Lung (tissue), 12 donors: ENCODE results near the gene TMEM60. TPM values are rescaled to one million over a fixed set of nuclear protein-coding genes. Genes with fewer than 3 reads are reported as not detected.

Experiments used
- ATAC-seq: fragments of 200-7000 bp; cut with Tn5 transposase; one replicate; pipeline ENCODE4 v1.9.1; 2020; ENCODE audit warnings: moderate number of reproducible peaks; ENCODE audit not compliant: insufficient read depth, low FRiP score
- DNase-seq, 3 donors: peaks; one replicate each; pipeline ENCODE4 v3.0.0-alpha.2; 2013 to 2017
- H3K27ac ChIP-seq, 2 donors: one replicate each; pipeline ENCODE4 v1.5.1; 2013; ENCODE audit warnings: mild to moderate bottlenecking in 2 of 2, moderate library complexity in 2 of 2, control low read depth in 1 of 2, inconsistent platforms in 1 of 2, low read depth in 1 of 2, low read length in 1 of 2
- H3K27me3 ChIP-seq, 3 donors: one replicate each; pipeline ENCODE4 v1.5.1; 2013; ENCODE audit warnings: low read length in 2 of 3; ENCODE audit not compliant: control insufficient read depth in 3 of 3, insufficient read depth in 3 of 3
- H3K36me3 ChIP-seq, 4 donors: one replicate each; pipeline ENCODE4 v1.5.1; 2013; ENCODE audit warnings: low read length in 4 of 4, mild to moderate bottlenecking in 1 of 4, moderate library complexity in 1 of 4; ENCODE audit not compliant: control insufficient read depth in 4 of 4, insufficient read depth in 4 of 4
- H3K4me1 ChIP-seq, 5 donors: one replicate each; pipeline ENCODE4 v1.5.1; 2013; ENCODE audit warnings: low read length in 5 of 5, mild to moderate bottlenecking in 2 of 5, moderate library complexity in 1 of 5; ENCODE audit not compliant: control insufficient read depth in 5 of 5, insufficient read depth in 5 of 5
- H3K4me3 ChIP-seq: one replicate; pipeline ENCODE4 v1.5.1; 2013; ENCODE audit warnings: mild to moderate bottlenecking, control low read depth, moderate library complexity
- H3K9ac ChIP-seq, 2 donors: one replicate each; pipeline ENCODE4 v1.5.1; 2013; ENCODE audit warnings: low read length in 2 of 2, control low read depth in 1 of 2; ENCODE audit not compliant: insufficient read depth in 1 of 2
- H3K9me3 ChIP-seq, 4 donors: one replicate each; pipeline ENCODE4 v1.5.1; 2013; ENCODE audit warnings: low read length in 3 of 4, mild to moderate bottlenecking in 1 of 4, moderate library complexity in 1 of 4; ENCODE audit not compliant: control insufficient read depth in 4 of 4, insufficient read depth in 3 of 4
- WGBS, 2 donors: extraction: QIAGEN DNeasy Blood & Tissue Kit; methylation state at CpG; one replicate each; pipeline ENCODE4 v1.1.7; 2013; 5-methylcytosine and 5-hydroxymethylcytosine counted together
- polyA plus RNA-seq, 2 donors: library from polyadenylated mRNA; stranded (reverse); fragments of 200-250 nt; gene quantifications; one replicate each; pipeline ENCODE4 v1.2.1, GENCODE V29; 2013
- total RNA-seq, 2 donors: library from RNA; depleted of rRNA in 1 of 2; stranded (reverse); fragments of >200 nt in 1 of 2; gene quantifications; one replicate each; pipeline ENCODE4 v1.2.1, GENCODE V29; 2014 to 2021
- TF ChIP-seq, protein P1 (sequence below): IDR thresholded peaks from 2 replicates; pipeline ENCODE4 v1.5.1; 2012; ENCODE audit warnings: mild to moderate bottlenecking; ENCODE audit errors: control extremely low read depth, extremely low read depth
- donor health status: control.
- donor health status: control.
- donor health status: Bipolar disorder and iron deficiency.
- donor health status: healthy.
- donor health status: DM: yes; HTN: yes; CAD: no.

TMEM60 gene
- total and polyA plus RNA-seq, 4 donors: 12.2 to 46.4 (median 19.6) TPM

DNA sequence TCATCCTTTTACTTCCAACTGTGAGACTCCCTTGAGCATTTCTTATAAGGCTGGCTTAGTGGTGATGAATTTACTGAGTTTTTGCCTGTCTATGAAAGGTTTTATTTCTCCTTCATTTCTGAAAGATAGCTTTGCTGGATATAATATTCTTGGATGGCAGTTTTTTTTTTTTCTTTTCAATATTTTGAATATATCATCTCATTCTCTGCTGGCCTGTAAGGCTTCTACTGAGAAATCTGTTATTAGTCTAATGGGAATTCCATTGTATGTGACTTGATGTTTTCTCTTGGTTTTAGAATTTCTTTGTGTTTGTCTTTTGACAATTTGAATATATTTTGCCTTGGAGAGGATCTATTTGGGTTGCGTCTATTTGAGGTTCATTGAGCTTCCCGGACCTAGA is 22.7 kb upstream of the TMEM60 start:
- TF ChIP-seq, protein P1, sequence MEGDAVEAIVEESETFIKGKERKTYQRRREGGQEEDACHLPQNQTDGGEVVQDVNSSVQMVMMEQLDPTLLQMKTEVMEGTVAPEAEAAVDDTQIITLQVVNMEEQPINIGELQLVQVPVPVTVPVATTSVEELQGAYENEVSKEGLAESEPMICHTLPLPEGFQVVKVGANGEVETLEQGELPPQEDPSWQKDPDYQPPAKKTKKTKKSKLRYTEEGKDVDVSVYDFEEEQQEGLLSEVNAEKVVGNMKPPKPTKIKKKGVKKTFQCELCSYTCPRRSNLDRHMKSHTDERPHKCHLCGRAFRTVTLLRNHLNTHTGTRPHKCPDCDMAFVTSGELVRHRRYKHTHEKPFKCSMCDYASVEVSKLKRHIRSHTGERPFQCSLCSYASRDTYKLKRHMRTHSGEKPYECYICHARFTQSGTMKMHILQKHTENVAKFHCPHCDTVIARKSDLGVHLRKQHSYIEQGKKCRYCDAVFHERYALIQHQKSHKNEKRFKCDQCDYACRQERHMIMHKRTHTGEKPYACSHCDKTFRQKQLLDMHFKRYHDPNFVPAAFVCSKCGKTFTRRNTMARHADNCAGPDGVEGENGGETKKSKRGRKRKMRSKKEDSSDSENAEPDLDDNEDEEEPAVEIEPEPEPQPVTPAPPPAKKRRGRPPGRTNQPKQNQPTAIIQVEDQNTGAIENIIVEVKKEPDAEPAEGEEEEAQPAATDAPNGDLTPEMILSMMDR: no peak
- H3K4me3 ChIP-seq: no peak overlapping the region
- ATAC-seq (no peak), DNase-seq (no peak)
- no peaks in the 10 kb centered on the region for H3K27me3 ChIP-seq
- H3K9ac ChIP-seq: no peak overlapping the region
- no peak overlapping the region for H3K27ac ChIP-seq
- peaks cover 3 to 28% (median 12%) of the 10 kb centered on the region in 4 donors for H3K9me3 ChIP-seq
- H3K36me3 ChIP-seq: peaks cover 0 to 46% (median 9%) of the 10 kb centered on the region in 4 donors
- WGBS, 2 donors: 98% methylated on average over 2 of the region's 2 CpGs
- H3K4me1 ChIP-seq: peaks cover 0 to 8% (median 0%) of the 10 kb centered on the region in 5 donors

DNA sequence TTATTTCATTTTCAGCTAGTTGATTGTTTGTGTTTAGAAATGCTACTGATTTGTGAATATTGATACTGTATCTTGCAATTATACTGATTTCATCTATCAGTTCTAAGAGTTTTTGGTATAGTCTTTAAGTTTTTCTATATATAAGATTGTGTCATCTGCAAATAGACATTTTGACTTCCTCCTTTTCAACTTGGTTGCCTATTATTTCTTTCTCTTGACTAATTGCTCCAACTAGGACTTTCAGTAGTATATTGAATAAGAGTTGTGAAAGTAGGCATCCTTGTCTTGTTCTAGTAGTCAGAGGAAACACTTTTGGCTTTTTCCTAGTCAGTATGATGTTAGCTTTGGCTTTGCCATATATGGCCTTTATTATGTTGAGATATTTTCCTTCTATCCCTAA is 20.8 kb upstream of the TMEM60 start:
- no peak for ATAC-seq
- TF ChIP-seq, protein P1: no peak
- no peak for DNase-seq
- Histone ChIP-seq H3K4me3 (no peak overlapping the region), H3K36me3 (peaks cover 0 to 45% (median 10%) of the 10 kb centered on the region in 4 donors), H3K4me1 (peaks cover 0 to 6% (median 0%) of the 10 kb centered on the region in 5 donors), H3K9ac (no peak overlapping the region), H3K9me3 (peaks cover 3 to 28% (median 12%) of the 10 kb centered on the region in 4 donors), H3K27ac (no peak overlapping the region), H3K27me3 (no peaks in the 10 kb centered on the region)

DNA sequence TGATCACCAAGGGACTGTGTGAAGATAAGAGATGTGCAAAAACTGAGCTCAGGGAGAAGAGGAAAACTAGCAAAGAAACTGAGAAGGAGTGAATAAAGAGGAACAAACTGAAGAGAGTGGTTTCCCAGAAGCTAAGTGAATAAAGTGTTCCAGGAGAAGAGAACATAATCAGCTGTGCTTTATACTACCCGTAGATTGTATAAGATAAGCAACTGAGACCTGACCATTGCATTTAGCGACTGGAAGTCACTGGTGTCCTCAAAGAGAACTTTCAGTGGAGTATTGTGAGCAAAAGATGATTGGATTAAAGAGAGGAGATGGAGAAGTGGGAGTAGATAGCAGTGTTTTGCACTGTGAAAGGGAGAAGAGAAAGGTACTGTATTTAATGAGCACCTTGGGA is 14.9 kb upstream of the TMEM60 start:
- DNase-seq (no peak), ATAC-seq (no peak)
- WGBS, 2 donors: 78 to 80% methylated on average over 2 of the region's 2 CpGs
- H3K9ac ChIP-seq: no peak overlapping the region
- H3K4me3 ChIP-seq: no peak overlapping the region
- peaks cover 0 to 4% (median 0%) of the 10 kb centered on the region in 5 donors for H3K4me1 ChIP-seq
- H3K27me3 ChIP-seq: no peaks in the 10 kb centered on the region
- no peak overlapping the region for H3K27ac ChIP-seq
- peaks cover 0 to 14% (median 0%) of the 10 kb centered on the region in 4 donors for H3K9me3 ChIP-seq
- peaks cover 0 to 18% (median 7%) of the 10 kb centered on the region in 4 donors for H3K36me3 ChIP-seq
- TF ChIP-seq, protein P1: no peak

DNA sequence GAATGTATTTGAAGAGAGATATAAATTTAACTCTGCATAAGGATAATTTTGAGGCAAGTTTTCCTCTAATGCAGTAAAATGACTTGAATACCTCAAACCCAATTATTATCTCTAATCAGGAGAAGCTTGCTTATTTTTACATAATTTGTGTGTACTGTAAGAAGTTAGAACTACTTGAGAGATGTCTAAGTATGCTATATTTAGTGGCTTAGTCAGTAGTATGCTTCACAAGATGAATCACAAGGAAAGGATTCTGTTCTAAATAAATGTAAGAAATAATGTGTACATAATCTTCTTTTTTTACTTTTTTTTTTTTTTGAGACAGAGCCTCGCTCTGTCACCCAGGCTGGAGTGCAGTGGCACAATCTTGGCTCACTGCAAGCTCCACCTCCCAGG is 14.1 kb upstream of the TMEM60 start:
- no peak overlapping the region for H3K4me3 ChIP-seq
- ATAC-seq: no peak
- H3K9ac ChIP-seq: no peak overlapping the region
- peaks cover 0 to 13% (median 6%) of the 10 kb centered on the region in 4 donors for H3K36me3 ChIP-seq
- no peak for DNase-seq
- H3K4me1 ChIP-seq: peaks cover 0 to 4% (median 0%) of the 10 kb centered on the region in 5 donors
- TF ChIP-seq, protein P1: no peak
- H3K27me3 ChIP-seq: no peaks in the 10 kb centered on the region
- no peak overlapping the region for H3K27ac ChIP-seq
- peaks cover 0 to 14% (median 0%) of the 10 kb centered on the region in 4 donors for H3K9me3 ChIP-seq
- 73 to 80% methylated on average over 1 of the region's 1 CpG for whole genome bisulfite sequencing, 2 donors
